WTC11 (cell line): ENCODE data around the gene GMIP.

Experiments used
- CBFB ChIP-seq: sonication (generic); formaldehyde crosslinking; IDR thresholded peaks from 2 replicates; pipeline ENCODE4 v1.8.1; 2022; ENCODE audit warnings: mild to moderate bottlenecking, low read depth, missing genetic modification reagents
- CREM ChIP-seq: sonication (generic); formaldehyde crosslinking; IDR thresholded peaks from 2 replicates; pipeline ENCODE4 v1.8.1; 2022; ENCODE audit warnings: mild to moderate bottlenecking, missing genetic modification reagents, moderate library complexity
- ELF4 ChIP-seq: sonication (generic); formaldehyde crosslinking; IDR thresholded peaks from 2 replicates; pipeline ENCODE4 v1.8.1; 2022; ENCODE audit warnings: low read depth, mild to moderate bottlenecking, moderate library complexity, missing genetic modification reagents
- NFE2L1 ChIP-seq: sonication (generic); formaldehyde crosslinking; IDR thresholded peaks from 2 replicates; pipeline ENCODE4 v1.8.1; 2023; ENCODE audit warnings: missing genetic modification reagents
- ZNF138 ChIP-seq: sonication (generic); formaldehyde crosslinking; conservative IDR thresholded peaks from 2 replicates; pipeline ENCODE4 v1.8.1; 2022; ENCODE audit warnings: mild to moderate bottlenecking, moderate library complexity, missing genetic modification reagents
- TF ChIP-seq, protein P1 (sequence below): fragments of 200-600 bp; IDR thresholded peaks from 2 replicates; pipeline ENCODE4 v1.8.0; 2022; ENCODE audit warnings: antibody characterized with exemption
- TF ChIP-seq, protein P2 (sequence below): sonication (generic); formaldehyde crosslinking; IDR thresholded peaks from 2 replicates; pipeline ENCODE4 v1.8.0; 2022; ENCODE audit warnings: mild to moderate bottlenecking, missing genetic modification reagents
- TF ChIP-seq, protein P3 (sequence below): sonication (generic); formaldehyde crosslinking; IDR thresholded peaks from 2 replicates; pipeline ENCODE4 v1.8.1; 2023; ENCODE audit warnings: mild to moderate bottlenecking, missing genetic modification reagents, moderate library complexity
- TF ChIP-seq, protein P4 (sequence below): sonication (generic); formaldehyde crosslinking; conservative IDR thresholded peaks from 2 replicates; pipeline ENCODE4 v1.8.1; 2022; ENCODE audit warnings: mild to moderate bottlenecking, missing genetic modification reagents
- TF ChIP-seq, protein P5 (sequence below): sonication (generic); formaldehyde crosslinking; IDR thresholded peaks from 2 replicates; pipeline ENCODE4 v1.8.1; 2023; ENCODE audit warnings: mild to moderate bottlenecking, missing genetic modification reagents, borderline replicate concordance
- TF ChIP-seq, protein P6 (sequence below): sonication (generic); formaldehyde crosslinking; IDR thresholded peaks from 2 replicates; pipeline ENCODE4 v1.8.1; 2022; ENCODE audit warnings: mild to moderate bottlenecking, moderate library complexity, missing genetic modification reagents
- TF ChIP-seq, protein P7 (sequence below): sonication (generic); formaldehyde crosslinking; IDR thresholded peaks from 2 replicates; pipeline ENCODE4 v1.8.1; 2022; ENCODE audit warnings: low read depth, mild to moderate bottlenecking, moderate library complexity, missing genetic modification reagents, borderline replicate concordance

DNA sequence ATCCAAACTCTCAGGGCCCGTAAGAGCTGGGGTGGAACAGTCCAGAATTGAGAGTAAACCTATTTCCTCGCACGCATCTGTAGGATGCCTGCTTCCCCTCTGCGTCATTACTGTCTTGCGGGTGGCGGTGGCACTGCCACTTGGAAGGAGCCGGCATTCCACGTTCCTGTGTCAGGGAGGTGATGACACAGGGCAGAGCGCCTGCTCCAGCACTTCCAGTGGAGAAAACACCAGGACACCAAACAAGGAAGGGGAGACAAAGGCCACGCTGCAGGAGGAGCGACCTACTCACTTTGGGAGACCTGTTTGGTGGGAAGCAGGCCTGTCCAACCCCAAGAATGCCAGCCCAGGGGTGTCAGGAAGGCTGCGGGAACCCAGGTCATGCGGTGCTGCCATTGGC lies 62.1 kb downstream of the GMIP start:
- TF ChIP-seq ZNF138 (CRISPR knock-in tag), result no peak
- TF ChIP-seq, protein P1, sequence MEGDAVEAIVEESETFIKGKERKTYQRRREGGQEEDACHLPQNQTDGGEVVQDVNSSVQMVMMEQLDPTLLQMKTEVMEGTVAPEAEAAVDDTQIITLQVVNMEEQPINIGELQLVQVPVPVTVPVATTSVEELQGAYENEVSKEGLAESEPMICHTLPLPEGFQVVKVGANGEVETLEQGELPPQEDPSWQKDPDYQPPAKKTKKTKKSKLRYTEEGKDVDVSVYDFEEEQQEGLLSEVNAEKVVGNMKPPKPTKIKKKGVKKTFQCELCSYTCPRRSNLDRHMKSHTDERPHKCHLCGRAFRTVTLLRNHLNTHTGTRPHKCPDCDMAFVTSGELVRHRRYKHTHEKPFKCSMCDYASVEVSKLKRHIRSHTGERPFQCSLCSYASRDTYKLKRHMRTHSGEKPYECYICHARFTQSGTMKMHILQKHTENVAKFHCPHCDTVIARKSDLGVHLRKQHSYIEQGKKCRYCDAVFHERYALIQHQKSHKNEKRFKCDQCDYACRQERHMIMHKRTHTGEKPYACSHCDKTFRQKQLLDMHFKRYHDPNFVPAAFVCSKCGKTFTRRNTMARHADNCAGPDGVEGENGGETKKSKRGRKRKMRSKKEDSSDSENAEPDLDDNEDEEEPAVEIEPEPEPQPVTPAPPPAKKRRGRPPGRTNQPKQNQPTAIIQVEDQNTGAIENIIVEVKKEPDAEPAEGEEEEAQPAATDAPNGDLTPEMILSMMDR, result no peak
- TF ChIP-seq, protein P2, sequence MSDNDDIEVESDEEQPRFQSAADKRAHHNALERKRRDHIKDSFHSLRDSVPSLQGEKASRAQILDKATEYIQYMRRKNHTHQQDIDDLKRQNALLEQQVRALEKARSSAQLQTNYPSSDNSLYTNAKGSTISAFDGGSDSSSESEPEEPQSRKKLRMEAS (CRISPR knock-in tag), result no peak
- TF ChIP-seq, protein P3, sequence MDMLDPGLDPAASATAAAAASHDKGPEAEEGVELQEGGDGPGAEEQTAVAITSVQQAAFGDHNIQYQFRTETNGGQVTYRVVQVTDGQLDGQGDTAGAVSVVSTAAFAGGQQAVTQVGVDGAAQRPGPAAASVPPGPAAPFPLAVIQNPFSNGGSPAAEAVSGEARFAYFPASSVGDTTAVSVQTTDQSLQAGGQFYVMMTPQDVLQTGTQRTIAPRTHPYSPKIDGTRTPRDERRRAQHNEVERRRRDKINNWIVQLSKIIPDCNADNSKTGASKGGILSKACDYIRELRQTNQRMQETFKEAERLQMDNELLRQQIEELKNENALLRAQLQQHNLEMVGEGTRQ (CRISPR knock-in tag), result no peak
- no peak for TF ChIP-seq NFE2L1 (CRISPR knock-in tag)
- TF ChIP-seq, protein P4, sequence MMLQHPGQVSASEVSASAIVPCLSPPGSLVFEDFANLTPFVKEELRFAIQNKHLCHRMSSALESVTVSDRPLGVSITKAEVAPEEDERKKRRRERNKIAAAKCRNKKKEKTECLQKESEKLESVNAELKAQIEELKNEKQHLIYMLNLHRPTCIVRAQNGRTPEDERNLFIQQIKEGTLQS (CRISPR knock-in tag), result no peak
- no peak for TF ChIP-seq CBFB (CRISPR knock-in tag)
- TF ChIP-seq, protein P5, sequence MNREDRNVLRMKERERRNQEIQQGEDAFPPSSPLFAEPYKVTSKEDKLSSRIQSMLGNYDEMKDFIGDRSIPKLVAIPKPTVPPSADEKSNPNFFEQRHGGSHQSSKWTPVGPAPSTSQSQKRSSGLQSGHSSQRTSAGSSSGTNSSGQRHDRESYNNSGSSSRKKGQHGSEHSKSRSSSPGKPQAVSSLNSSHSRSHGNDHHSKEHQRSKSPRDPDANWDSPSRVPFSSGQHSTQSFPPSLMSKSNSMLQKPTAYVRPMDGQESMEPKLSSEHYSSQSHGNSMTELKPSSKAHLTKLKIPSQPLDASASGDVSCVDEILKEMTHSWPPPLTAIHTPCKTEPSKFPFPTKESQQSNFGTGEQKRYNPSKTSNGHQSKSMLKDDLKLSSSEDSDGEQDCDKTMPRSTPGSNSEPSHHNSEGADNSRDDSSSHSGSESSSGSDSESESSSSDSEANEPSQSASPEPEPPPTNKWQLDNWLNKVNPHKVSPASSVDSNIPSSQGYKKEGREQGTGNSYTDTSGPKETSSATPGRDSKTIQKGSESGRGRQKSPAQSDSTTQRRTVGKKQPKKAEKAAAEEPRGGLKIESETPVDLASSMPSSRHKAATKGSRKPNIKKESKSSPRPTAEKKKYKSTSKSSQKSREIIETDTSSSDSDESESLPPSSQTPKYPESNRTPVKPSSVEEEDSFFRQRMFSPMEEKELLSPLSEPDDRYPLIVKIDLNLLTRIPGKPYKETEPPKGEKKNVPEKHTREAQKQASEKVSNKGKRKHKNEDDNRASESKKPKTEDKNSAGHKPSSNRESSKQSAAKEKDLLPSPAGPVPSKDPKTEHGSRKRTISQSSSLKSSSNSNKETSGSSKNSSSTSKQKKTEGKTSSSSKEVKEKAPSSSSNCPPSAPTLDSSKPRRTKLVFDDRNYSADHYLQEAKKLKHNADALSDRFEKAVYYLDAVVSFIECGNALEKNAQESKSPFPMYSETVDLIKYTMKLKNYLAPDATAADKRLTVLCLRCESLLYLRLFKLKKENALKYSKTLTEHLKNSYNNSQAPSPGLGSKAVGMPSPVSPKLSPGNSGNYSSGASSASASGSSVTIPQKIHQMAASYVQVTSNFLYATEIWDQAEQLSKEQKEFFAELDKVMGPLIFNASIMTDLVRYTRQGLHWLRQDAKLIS, result no peak
- no peak for TF ChIP-seq CREM
- TF ChIP-seq ELF4 (CRISPR knock-in tag), result no peak
- TF ChIP-seq, protein P6, sequence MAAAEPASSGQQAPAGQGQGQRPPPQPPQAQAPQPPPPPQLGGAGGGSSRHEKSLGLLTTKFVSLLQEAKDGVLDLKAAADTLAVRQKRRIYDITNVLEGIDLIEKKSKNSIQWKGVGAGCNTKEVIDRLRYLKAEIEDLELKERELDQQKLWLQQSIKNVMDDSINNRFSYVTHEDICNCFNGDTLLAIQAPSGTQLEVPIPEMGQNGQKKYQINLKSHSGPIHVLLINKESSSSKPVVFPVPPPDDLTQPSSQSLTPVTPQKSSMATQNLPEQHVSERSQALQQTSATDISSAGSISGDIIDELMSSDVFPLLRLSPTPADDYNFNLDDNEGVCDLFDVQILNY (CRISPR knock-in tag), result no peak
- TF ChIP-seq, protein P7, sequence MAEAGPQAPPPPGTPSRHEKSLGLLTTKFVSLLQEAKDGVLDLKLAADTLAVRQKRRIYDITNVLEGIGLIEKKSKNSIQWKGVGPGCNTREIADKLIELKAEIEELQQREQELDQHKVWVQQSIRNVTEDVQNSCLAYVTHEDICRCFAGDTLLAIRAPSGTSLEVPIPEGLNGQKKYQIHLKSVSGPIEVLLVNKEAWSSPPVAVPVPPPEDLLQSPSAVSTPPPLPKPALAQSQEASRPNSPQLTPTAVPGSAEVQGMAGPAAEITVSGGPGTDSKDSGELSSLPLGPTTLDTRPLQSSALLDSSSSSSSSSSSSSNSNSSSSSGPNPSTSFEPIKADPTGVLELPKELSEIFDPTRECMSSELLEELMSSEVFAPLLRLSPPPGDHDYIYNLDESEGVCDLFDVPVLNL (CRISPR knock-in tag), result no peak
